Dendritic cell treated with granulocyte-macrophage colony-stimulating factor and Interleukin-4, amounts not matched to agents 40 ng/mL and 50 ng/mL, for 4 days (primary cell): ENCODE results near the gene DST.

ENCODE experiments used
- H3K27ac Mint-ChIP-seq: one replicate; pipeline ENCODE4 v1.8.0; 2022; ENCODE audit warnings: mild to moderate bottlenecking, mixed read lengths
- H3K27me3 Mint-ChIP-seq: one replicate; pipeline ENCODE4 v1.8.0; 2022; ENCODE audit warnings: mild to moderate bottlenecking, mixed read lengths
- H3K36me3 Mint-ChIP-seq: one replicate; pipeline ENCODE4 v1.8.0; 2022; ENCODE audit warnings: low read depth, mixed read lengths
- H3K4me1 Mint-ChIP-seq: one replicate; pipeline ENCODE4 v1.8.0; 2022; ENCODE audit warnings: low read depth, mixed read lengths
- H3K4me3 Mint-ChIP-seq: one replicate; pipeline ENCODE4 v1.8.0; 2022; ENCODE audit warnings: mild to moderate bottlenecking, moderate library complexity, mixed read lengths
- H3K9me3 Mint-ChIP-seq: one replicate; pipeline ENCODE4 v1.8.0; 2022; ENCODE audit warnings: mixed read lengths
- intact Hi-C: fragments of 100-400 bp; cut with micrococcal nuclease; formaldehyde crosslinking; loops from one replicate; pipeline ENCODE4 v1.15.0; 2022

Gene DST

DNA sequence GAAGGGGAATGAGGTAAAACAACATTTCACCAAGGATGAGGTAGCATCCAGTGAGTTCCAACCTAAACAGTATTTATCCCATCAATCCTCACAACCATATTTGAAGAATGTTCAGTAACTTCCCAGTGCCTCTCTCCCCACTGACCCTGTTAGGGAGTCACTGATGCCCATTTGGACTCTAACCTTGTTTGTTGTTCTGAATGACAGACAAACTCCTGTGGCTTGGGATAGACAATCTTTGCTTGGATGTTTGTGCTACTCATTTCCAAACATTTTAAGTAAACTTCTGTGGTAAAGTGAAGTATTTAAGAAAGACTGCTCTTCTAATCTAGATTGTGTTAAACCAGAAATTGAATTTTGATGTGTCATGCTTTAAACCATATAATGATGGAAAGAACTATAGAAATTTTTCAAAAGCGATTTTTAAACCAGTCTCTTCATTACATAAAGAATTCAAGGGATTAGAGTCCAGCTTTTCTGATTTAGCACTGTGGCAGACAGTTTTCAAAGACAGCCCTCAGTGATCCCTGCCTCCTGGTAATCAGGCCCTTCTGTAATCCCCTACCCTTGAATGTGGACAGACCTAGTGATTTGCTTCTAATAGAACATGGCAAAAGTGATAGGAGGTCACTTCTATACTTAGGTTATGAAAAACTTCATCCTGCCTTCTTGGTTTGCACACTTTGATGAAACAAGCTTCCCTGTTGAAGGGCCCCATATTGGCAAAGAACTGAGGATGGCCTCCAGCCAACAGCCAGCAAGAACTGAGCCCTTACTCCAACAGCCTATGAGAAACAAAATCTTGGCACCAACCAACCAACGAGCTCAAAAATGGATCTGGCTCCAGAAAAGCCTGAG is 191.6 kb downstream of the DST start:
- Mint-ChIP-seq H3K36me3 (no peaks in the 10 kb centered on the region), H3K27ac (no peak overlapping the region), H3K4me1 (no peaks in the 10 kb centered on the region), H3K9me3 (no peaks in the 10 kb centered on the region), H3K4me3 (no peak overlapping the region), H3K27me3 (no peaks in the 10 kb centered on the region)
- intact Hi-C loops: no loop called here

DNA sequence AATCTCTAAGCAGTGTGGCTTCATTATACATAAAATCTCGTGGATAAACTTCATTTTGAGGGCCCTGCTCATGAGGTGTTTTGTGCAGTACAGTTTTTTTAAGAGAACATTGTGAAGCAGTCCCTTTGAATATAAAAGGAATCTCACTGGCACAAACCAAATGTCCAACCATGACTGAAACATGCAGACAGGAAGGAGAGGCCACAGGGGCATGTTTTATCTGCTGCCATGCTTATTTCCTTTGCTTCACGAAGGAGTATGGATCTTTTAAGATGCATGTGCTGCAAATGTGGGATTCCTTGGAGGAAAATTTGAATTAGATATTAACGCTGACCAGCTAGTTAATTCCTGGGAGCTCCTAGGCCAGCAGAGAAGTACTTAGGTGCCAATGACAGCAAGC is 192.3 kb downstream of the DST start:
- Mint-ChIP-seq H3K4me3 (no peak overlapping the region), H3K27ac (no peak overlapping the region), H3K27me3 (no peaks in the 10 kb centered on the region), H3K36me3 (no peaks in the 10 kb centered on the region), H3K4me1 (no peaks in the 10 kb centered on the region), H3K9me3 (no peaks in the 10 kb centered on the region)
- intact Hi-C loops: no loop called here

DNA sequence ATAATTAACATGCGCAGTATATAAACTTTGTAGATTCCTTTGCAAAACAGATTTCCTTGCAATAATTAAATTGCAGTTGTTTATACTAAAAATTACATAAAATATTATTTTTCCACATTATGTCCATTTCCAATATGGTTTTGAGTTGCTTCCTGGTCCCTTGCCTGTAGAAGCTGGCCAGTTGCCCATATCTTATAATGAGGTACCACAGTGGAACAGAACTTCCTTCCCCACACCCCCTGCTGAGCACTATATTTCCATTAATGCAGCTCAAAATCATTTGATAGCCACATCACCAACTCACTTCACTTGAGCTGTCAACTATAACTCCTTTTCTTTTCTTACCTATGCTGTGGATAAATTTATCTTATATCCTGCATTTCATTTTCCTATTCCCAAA is 194.6 kb downstream of the DST start:
- Mint-ChIP-seq H3K27ac (no peak overlapping the region), H3K4me1 (no peaks in the 10 kb centered on the region), H3K36me3 (no peaks in the 10 kb centered on the region), H3K9me3 (no peaks in the 10 kb centered on the region), H3K4me3 (no peak overlapping the region), H3K27me3 (no peaks in the 10 kb centered on the region)
- intact Hi-C loops: no loop called here

DNA sequence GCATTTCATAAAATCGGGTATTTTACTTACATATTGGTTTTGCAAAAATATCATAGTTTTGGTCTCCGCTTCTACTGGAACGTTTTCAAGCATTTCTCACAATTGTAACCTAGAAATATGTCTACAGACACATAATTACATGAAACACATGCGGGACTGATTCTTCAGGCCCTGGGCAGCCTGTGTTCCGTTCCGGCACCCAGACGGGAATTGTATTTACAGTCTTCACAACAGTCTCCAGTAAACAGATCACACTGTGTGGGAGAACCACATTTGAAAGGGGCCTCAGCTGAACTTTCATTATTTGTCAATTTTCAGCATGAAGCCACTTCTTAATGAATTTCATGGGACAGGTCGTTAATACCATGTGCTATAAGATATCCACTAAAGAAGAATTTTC is 196.9 kb downstream of the DST start:
- Mint-ChIP-seq H3K27me3 (no peaks in the 10 kb centered on the region), H3K4me1 (no peaks in the 10 kb centered on the region), H3K36me3 (no peaks in the 10 kb centered on the region), H3K27ac (no peak overlapping the region), H3K9me3 (no peaks in the 10 kb centered on the region), H3K4me3 (no peak overlapping the region)
- intact Hi-C loops: no loop called here

DNA sequence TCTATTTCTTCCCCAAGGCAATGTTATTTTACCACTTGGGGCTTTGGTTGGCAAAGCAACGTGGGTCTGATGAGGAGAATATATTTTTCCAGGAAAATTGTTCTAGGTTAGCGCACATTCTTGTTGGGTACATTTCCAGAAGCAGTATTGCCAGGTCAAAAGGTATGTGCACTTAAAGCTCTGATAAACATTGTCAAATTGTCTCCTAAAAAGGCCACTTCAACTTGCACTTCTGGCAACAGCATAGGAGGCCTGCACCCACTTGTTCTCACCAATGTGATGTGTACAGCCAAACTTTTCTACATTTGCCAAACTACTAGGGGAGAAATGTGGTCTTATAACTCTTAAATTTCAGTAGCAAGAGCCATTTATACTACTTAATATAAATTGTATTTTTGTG is 197.8 kb downstream of the DST start:
- Mint-ChIP-seq H3K27me3 (no peaks in the 10 kb centered on the region), H3K36me3 (no peaks in the 10 kb centered on the region), H3K4me3 (no peak overlapping the region), H3K27ac (no peak overlapping the region), H3K9me3 (peaks cover 5% of the 10 kb centered on the region), H3K4me1 (no peaks in the 10 kb centered on the region)
- intact Hi-C loops: no loop called here

DNA sequence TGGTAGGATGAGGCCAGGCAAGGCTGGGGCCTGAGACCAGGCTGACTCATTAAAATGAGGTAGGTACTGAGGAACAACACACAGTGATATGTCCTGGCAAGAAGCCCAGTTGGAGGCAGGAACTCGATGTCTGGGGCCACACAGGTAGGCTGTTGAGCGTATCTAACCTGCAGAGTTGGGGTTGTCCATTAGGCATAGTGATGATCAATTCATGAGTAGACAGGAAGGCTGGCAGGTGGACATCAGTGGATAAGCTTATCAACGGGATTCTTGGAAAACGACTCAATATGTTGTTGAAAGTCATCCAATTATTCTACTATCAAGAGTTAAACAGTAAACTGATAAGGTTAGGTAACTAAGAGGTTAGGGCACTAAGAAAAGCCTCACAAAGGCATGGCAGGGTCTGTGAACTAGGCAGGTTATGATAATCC is 202.1 kb downstream of the DST start:
- Mint-ChIP-seq H3K36me3 (no peaks in the 10 kb centered on the region), H3K9me3 (peaks cover 14% of the 10 kb centered on the region), H3K4me3 (no peak overlapping the region), H3K27ac (no peak overlapping the region), H3K27me3 (peaks cover 2% of the 10 kb centered on the region), H3K4me1 (no peaks in the 10 kb centered on the region)
- intact Hi-C loops: no loop called here

DNA sequence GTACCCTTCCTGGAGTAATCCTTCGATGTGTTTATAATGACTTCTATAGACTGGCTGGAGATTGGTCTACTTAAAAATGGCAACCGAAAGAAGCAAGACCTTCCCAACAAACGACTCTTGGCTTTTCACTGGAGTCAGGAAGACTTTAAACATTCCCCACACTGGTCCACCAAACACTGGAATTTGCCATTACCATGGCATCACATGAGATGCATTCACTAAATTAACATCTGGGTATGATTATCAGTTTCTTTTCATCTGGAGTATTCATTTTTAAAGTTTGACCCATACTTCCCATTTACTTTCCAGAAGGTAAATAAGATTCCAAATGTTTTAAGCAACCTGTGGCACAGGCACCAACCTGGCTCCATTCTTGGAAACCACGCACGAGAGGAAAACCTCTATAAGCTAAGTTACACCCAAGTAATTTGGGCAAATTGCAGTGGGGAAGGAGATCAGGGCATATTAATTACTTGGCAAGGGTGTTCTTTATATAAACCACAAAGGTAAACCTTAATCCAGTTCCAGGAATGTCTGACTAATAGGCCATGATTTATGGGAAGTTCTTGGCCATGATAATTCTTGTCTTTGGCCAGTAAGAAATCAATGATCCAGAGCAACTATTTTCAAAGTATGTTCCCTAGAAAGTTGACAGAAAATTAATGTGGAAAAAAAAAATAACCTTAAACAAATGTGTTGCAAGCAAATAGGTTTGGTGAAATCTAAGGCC is 205.4 kb downstream of the DST start:
- H3K27ac Mint-ChIP-seq: no peak overlapping the region
- H3K36me3 Mint-ChIP-seq: no peaks in the 10 kb centered on the region
- H3K4me1 Mint-ChIP-seq: no peaks in the 10 kb centered on the region
- peaks cover 9% of the 10 kb centered on the region for H3K27me3 Mint-ChIP-seq
- peaks cover 23% of the 10 kb centered on the region for H3K9me3 Mint-ChIP-seq
- no peak overlapping the region for H3K4me3 Mint-ChIP-seq
- intact Hi-C loops: no loop called here

DNA sequence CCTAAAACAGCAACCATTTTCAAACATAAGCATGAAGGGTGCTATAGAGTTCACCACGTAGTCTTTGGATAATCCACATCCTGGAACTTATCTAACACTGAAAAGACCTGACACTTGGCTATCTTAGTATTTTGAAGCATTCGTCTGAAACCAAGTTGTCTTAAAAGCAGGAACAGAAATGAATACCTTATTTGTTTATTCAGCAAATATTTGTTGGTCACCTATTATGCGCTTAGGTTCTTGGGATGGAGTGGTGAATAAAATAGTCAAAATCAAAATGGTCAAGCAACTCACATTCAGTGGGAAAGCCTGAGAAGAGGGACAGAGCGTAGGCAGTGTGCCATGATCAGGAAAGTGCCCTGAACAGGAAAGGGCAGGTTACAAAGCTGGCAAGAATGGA is 206.9 kb downstream of the DST start:
- Mint-ChIP-seq H3K4me1 (no peaks in the 10 kb centered on the region), H3K36me3 (no peaks in the 10 kb centered on the region), H3K9me3 (peaks cover 39% of the 10 kb centered on the region), H3K27ac (no peak overlapping the region), H3K4me3 (no peak overlapping the region), H3K27me3 (peaks cover 9% of the 10 kb centered on the region)
- intact Hi-C loops: no loop called here

DNA sequence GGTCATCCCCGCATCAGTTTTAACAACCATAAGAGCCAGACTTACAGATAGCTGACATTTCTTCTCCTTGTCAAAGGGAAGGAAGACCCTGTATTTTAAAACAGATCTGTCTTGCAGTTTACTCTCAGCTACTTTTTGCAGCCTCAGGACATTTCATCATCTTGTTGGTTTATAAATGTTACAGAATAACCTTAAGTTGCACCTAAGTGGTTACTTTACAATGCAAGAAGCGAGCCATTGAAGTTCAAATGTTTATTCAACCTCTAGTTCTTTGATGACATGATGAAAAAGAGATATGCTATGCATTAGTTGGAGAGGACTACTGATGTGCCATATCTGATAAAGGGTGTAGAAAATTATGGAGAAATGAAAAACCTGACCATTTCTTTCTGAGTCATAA is 207.4 kb downstream of the DST start:
- intact Hi-C loops: no loop called here
- Mint-ChIP-seq H3K27ac (no peak overlapping the region), H3K4me1 (no peaks in the 10 kb centered on the region), H3K36me3 (no peaks in the 10 kb centered on the region), H3K4me3 (no peak overlapping the region), H3K27me3 (peaks cover 9% of the 10 kb centered on the region), H3K9me3 (peaks cover 43% of the 10 kb centered on the region)

DNA sequence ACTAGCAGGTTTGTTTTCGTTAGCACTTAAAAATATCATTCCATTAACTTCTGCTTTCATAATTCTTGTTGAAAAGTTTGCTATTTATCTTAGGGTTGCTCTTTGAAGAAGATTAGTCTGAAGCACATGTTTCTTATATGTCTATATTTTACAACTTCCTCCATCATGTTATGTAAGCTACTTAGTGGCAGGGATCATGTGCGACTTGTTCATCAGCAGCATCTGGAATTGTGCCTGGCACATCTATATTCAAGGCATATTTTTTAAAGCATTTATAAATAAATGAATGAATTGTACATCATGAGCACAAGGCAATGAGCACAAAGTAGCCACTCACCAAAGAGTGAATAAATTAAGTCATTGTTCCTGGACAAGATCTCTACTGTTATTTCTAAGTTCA is 208.1 kb downstream of the DST start:
- H3K27ac Mint-ChIP-seq: no peak overlapping the region
- no peak overlapping the region for H3K4me3 Mint-ChIP-seq
- H3K36me3 Mint-ChIP-seq: no peaks in the 10 kb centered on the region
- intact Hi-C loops: no loop called here
- peaks cover 9% of the 10 kb centered on the region for H3K27me3 Mint-ChIP-seq
- no peaks in the 10 kb centered on the region for H3K4me1 Mint-ChIP-seq
- H3K9me3 Mint-ChIP-seq: peaks cover 41% of the 10 kb centered on the region

DNA sequence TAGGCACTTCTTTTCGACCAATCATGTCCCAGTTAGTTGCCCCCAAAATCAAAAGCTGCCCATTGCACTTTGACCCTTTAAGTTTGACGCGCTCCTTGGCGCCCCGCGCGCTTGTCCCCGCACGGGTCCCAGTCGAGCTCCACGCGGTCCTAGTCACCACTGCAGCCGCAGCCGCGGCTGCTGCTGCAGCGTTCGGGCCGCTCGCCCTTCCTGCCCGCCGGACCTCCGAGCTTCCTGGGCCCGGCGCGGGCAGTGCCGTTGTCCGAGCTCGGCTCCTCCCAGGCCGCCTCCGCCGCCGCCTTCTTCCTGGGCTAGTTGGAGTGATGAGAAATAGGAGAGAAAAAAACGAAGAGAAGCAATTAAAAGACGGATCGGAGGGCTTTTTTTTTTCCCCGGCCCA is 209.6 kb downstream of the DST start:
- Mint-ChIP-seq H3K9me3 (peaks cover 34% of the 10 kb centered on the region), H3K27me3 (peaks cover 9% of the 10 kb centered on the region), H3K4me3 (no peak overlapping the region), H3K4me1 (no peaks in the 10 kb centered on the region), H3K36me3 (no peaks in the 10 kb centered on the region), H3K27ac (no peak overlapping the region)
- intact Hi-C loops: no loop called here

DNA sequence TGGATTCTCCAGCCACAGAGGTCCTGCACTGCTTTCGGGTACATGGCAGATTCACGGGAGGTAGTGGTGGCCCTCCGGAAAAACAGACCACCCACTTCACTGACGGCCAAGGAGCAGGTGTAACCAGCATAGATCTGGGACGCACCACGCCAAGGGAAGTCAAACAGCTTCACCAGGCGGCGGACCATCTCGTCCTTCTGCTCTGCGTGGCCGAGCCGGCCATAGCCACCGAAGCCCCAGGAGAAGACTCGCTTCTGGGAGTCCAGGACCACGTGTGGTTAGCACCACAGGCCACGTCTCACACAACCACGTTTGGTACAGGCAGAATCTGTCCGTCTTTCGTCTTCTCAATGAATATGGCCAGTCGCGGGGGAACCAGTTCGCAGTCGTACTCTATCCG is 210.5 kb downstream of the DST start:
- Mint-ChIP-seq H3K9me3 (peaks cover 34% of the 10 kb centered on the region), H3K4me3 (no peak overlapping the region)

DNA sequence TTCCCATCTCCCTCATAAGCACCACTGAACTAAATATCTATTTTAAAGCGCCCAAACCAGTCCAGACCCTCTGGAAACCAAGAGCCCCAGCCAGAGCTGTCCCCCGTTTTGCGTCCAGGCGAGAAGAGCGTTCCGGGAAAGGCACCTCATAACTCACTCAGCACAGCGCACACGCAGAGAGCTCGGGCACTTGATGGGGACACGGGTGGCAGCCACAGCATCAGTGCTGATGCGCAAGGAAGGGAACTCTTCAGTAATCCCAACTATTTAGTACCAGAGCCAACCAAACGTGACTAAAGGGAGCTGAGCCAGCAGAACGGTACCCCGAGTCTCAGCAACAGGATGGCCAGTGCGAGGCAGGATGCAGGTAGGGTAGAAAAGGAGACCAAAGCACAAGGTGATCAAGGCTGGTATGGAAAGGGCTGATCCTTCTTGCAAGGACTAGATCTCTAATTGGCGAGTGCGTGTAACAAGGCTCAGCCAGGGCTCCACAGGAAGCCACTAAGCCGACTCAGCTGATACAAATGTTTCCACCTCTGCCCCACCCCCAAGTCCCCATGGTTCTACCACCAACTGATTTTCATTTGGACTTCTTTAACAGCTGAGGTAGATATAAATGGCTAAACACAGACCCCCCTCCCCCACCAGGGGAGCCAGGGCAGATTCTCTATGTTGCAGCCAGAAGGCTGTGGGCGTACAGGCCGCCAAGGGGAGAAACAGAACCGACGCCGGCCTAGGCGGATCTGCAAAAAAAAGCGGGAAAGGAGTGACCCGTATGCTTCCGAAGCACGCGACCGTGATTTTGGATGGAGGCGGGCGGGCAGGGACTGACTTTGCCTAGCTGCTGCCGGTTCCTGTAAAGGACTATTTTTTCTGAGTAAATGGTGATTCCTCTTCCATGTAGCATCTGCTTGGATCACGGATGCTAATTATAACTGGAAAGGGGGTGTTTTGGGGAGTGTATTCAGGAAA is 211.8 kb downstream of the DST start:
- intact Hi-C loops: no loop called here
- Mint-ChIP-seq H3K36me3 (no peaks in the 10 kb centered on the region), H3K27ac (no peak overlapping the region), H3K27me3 (peaks cover 8% of the 10 kb centered on the region), H3K4me3 (no peak overlapping the region), H3K4me1 (no peaks in the 10 kb centered on the region), H3K9me3 (peaks cover 34% of the 10 kb centered on the region)

More for the DNA sequence above, 210.5 kb downstream of the DST start:
- intact Hi-C loops: no loop called here
- Mint-ChIP-seq H3K4me1 (no peaks in the 10 kb centered on the region), H3K27ac (no peak overlapping the region), H3K36me3 (no peaks in the 10 kb centered on the region), H3K27me3 (peaks cover 9% of the 10 kb centered on the region)
